Gastroesophageal sphincter (tissue), 3 donors: ENCODE data around the gene SPOCK3.

ENCODE experiments used
- CTCF ChIP-seq, 4 experiments: fragments of 200-600 bp in 2 of 4; fragments of 450-650 bp in 2 of 4; sonication (generic) in 1 of 4; IDR thresholded peaks; one replicate each; pipeline ENCODE4 v1.5.1; 2017 to 2019; ENCODE audit warnings: antibody characterized with exemption in 4 of 4, mild to moderate bottlenecking in 2 of 4, moderate library complexity in 2 of 4
- POLR2AphosphoS5 ChIP-seq: sonication (generic); formaldehyde crosslinking; IDR thresholded peaks from one replicate; pipeline ENCODE4 v1.6.1; 2017; ENCODE audit warnings: antibody characterized with exemption

GRCh38 chr4:167034983-167035382 lies 199.3 kb downstream of the SPOCK3 start:
- TF ChIP-seq POLR2AphosphoS5 (no peak), CTCF (IDR thresholded peaks at IDR 0.05) (no peak)
